T-helper 2 cell (primary cell): ENCODE data around the gene PRR20E.
"Not testable (repeated sequence)": the region's sequence is repeated elsewhere in the genome, so short reads cannot be mapped to it uniquely, and the experiment has no call there.

ENCODE experiments used
- DNase-seq, 5 experiments: peaks; one replicate each; pipeline versions ENCODE4 v3.0.0 to v3.0.0-alpha.2; 2012 to 2022
- total RNA-seq, 2 donors: gene quantifications; one replicate each; lab custom pipeline; 2026; lab: John Stamatoyannopoulos, UW

Gene PRR20E
- total RNA-seq = 0 reads per million in 2 donors

DNA sequence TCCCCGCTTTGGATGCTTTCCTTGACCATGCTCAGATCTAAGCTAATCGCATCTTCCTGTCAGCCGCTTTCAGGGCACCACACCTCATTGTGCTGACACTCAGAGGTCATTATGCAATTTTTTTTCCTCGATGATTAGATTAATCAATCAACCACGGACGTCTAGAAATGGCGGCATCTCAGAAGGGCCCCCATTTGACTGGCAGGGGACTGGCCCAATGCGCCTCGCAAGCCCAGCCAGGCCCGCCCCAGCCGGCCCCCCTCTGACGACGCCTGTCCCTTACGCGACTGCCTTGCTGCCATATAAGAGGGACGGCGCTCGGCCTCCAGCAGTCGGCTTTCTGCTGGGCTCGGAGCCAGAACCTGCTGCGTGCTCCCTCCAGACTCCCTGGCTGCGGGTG lies at the start of gene PRR20E:
Gene PRR20E, plus strand, starts transcription at position 301 of the 400 bp plus-strand sequence. CDS start 387 bp downstream, outside the sequence.
- DNase-seq = not testable (repeated sequence)

DNA sequence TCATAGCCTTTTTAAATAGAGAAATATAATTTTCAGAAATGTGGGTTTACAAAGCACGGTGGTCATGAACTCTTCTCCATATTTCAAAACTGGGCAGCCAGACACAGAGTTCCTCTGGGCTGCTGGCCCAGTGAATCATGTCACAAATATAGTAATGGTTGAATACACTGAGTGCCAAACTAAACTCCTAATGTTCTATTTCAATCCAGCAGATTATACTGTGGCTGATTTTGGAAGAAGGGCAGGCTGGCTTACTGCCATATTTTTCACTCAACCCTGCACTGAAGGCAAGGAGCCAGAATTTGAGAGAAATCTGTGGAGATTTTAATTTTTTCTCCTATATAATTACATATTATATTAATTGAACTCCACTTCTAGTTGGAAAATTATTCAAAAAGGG lies 43.3 kb upstream of the PRR20E start:
- no peak for DNase-seq

GRCh38 chr13:57128909-57129308 lies 38.1 kb upstream of the PRR20E start:
- no peak for DNase-seq

- DNase-seq = no peak
These were observed 30.9 kb upstream of the PRR20E start for GRCh38 chr13:57136093-57136492.

GRCh38 chr13:57137585-57137984 lies 29.4 kb upstream of the PRR20E start:
- DNase-seq = no peak

DNA sequence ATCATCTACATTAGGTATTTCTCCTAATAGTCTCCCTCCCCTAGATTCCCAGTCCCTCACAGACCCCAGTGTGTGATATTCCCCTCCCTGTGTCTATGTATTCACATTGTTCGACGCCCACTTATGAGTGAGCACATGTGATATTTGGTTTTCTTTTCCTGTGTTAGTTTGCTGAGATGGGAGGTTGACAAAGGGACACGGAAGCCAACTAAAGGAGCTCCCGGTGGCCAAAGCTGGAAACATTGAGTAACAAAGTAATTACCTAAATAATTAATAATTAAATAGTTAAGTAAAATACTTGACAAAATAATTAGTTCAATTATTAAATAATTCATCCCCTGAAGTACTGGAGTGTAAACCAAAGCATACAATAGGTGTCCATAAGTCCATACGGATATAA lies 28.0 kb upstream of the PRR20E start:
- DNase-seq = no peak

DNA sequence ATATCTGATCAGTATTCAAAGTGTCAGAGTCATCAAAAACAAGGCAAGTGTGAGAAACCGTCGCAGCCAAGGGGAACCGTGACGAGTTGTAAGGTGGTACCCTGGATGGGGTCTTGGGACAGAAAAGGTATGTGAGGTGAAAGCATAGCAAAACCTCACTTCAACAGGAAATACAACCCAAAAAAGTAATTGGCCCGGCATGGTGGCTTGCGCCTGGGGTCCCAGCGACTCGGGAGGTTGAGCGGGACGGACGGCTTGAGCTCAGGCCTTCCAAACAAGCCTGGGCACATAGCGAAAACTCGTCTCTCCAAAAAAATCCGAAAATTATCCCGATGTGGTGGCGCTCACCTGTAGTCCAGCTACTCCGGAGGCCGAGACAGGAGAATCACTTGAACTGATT lies 27.2 kb upstream of the PRR20E start:
- not testable (repeated sequence) for DNase-seq

- not testable (repeated sequence) for DNase-seq
These were observed 26.6 kb upstream of the PRR20E start, which contains the start of gene PRR20A for GRCh38 chr13:57140235-57140968. Gene PRR20A (plus strand): TSS chr13:57140918. CDS start chr13:57141305, 387 bp downstream.

GRCh38 chr13:57147188-57147587 lies 19.8 kb upstream of the PRR20E start, which contains the start of gene PRR20B:
Gene PRR20B (plus strand): TSS chr13:57147488. CDS start chr13:57147875, 387 bp downstream.
- DNase-seq = not testable (repeated sequence)

GRCh38 chr13:57148106-57148505 lies 18.9 kb upstream of the PRR20E start:
- not testable (repeated sequence) for DNase-seq

- not testable (repeated sequence) for DNase-seq
These were observed 13.2 kb upstream of the PRR20E start, which contains the start of gene PRR20C for GRCh38 chr13:57153761-57154160. Gene PRR20C (plus strand): TSS chr13:57154061. CDS start chr13:57154448, 387 bp downstream.

DNA sequence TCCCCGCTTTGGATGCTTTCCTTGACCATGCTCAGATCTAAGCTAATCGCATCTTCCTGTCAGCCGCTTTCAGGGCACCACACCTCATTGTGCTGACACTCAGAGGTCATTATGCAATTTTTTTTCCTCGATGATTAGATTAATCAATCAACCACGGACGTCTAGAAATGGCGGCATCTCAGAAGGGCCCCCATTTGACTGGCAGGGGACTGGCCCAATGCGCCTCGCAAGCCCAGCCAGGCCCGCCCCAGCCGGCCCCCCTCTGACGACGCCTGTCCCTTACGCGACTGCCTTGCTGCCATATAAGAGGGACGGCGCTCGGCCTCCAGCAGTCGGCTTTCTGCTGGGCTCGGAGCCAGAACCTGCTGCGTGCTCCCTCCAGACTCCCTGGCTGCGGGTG lies 6.7 kb upstream of the PRR20E start, which contains the start of gene PRR20D:
Gene PRR20D, plus strand, starts transcription at position 301 of the 400 bp plus-strand sequence. CDS start 387 bp downstream, outside the sequence.
- DNase-seq = not testable (repeated sequence)

GRCh38 chr13:57191667-57192066 lies 24.7 kb downstream of the PRR20E start:
- no peak for DNase-seq

DNA sequence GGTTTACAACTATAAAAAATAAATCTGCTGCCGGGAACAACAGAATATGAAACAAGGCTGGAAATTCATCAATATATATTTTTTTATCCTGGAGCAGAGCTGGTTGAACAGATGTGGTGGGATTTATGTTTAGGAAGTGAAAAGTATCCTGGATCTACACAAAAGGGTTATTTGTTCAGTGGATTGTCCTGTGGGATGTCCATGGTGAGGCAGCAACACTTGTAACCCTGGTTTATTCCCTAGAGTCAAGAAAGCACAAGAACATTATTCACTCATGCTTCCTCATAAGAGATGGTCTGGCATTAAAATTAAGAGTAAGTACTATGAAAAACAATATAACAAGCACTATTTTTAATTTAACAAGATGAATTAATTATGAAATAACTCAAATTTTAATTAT lies 46.0 kb downstream of the PRR20E start:
- DNase-seq = no peak
